HEK293T (cell line): ENCODE results near the gene DACH1.

ENCODE experiments used
- ARNT ChIP-seq: fragments of 450-650 bp; IDR thresholded peaks from 2 replicates; pipeline ENCODE4 v1.6.1; 2017; ENCODE audit warnings: mild to moderate bottlenecking
- BHLHE40 ChIP-seq: fragments of 450-650 bp; IDR thresholded peaks from 2 replicates; pipeline ENCODE4 v1.6.1; 2016; ENCODE audit warnings: mild to moderate bottlenecking, moderate library complexity, borderline replicate concordance
- ELF4 ChIP-seq: fragments of 450-650 bp; IDR thresholded peaks from 2 replicates; pipeline ENCODE4 v1.6.1; 2017; ENCODE audit warnings: antibody characterized with exemption
- FOXA1 ChIP-seq: fragments of 450-650 bp; IDR thresholded peaks from 2 replicates; pipeline ENCODE4 v1.6.1; 2016; ENCODE audit warnings: mild to moderate bottlenecking
- FOXK2 ChIP-seq: fragments of 450-650 bp; IDR thresholded peaks from 2 replicates; pipeline ENCODE4 v1.6.1; 2016; ENCODE audit warnings: mild to moderate bottlenecking
- SP1 ChIP-seq: fragments of 450-650 bp; IDR thresholded peaks from 2 replicates; pipeline ENCODE4 v1.6.1; 2017
- TARDBP ChIP-seq: fragments of 450-650 bp; IDR thresholded peaks from 2 replicates; pipeline ENCODE4 v1.6.1; 2016
- ZNF384 ChIP-seq: fragments of 450-650 bp; IDR thresholded peaks from 2 replicates; pipeline ENCODE4 v1.6.1; 2016
- TF ChIP-seq, protein P1 (sequence below): fragments of 450-650 bp; IDR thresholded peaks from 2 replicates; pipeline ENCODE4 v1.6.1; 2016

DNA sequence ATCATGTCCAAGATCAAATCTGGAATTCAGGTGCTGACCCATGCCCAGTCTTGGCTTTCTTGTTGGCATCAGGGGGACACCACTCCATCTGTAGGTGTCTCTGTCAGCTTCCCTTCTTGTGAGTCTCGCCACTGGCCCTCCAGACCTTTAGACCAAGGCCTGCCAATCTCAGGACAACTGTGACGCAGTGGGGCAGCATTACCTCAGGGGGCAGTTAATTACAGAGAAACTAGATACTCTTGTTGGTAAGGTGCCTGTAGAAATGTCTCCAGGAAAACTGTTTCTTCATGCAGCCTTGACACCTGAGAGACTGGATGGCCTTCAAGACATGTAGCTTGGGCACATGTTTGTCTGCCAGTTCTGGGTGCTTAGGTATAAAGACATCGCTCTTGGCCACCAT lies 46.7 kb upstream of the DACH1 start:
- TF ChIP-seq FOXK2: no peak
- TF ChIP-seq, protein P1, sequence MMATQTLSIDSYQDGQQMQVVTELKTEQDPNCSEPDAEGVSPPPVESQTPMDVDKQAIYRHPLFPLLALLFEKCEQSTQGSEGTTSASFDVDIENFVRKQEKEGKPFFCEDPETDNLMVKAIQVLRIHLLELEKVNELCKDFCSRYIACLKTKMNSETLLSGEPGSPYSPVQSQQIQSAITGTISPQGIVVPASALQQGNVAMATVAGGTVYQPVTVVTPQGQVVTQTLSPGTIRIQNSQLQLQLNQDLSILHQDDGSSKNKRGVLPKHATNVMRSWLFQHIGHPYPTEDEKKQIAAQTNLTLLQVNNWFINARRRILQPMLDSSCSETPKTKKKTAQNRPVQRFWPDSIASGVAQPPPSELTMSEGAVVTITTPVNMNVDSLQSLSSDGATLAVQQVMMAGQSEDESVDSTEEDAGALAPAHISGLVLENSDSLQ: peak; percentile 25
- no peak for TF ChIP-seq BHLHE40
- no peak for TF ChIP-seq SP1
- no peak for TF ChIP-seq ZNF384
- TF ChIP-seq FOXA1: no peak
- no peak for TF ChIP-seq ELF4
- no peak for TF ChIP-seq ARNT
- TF ChIP-seq TARDBP: no peak
